H9 (cell line): ENCODE measurements around the gene TBC1D30. TPM values are rescaled to one million over a fixed set of nuclear protein-coding genes. Genes with fewer than 3 reads are reported as not detected.

ENCODE experiments used
- DNase-seq: peaks from one replicate; pipeline ENCODE4 v3.0.0-alpha.2; 2017
- H2AFZ ChIP-seq: one replicate; pipeline ENCODE4 v1.6.1; 2013; ENCODE audit warnings: mild to moderate bottlenecking, low read length, control low read depth, moderate library complexity
- H2AK5ac ChIP-seq: 2 replicates; pipeline ENCODE4 v1.6.1; 2013; ENCODE audit warnings: low read length, control low read depth, mixed read lengths; ENCODE audit not compliant: insufficient read length
- H2BK120ac ChIP-seq: one replicate; pipeline ENCODE4 v1.6.1; 2013; ENCODE audit warnings: low read depth, mild to moderate bottlenecking, low read length, control low read depth, inconsistent platforms; ENCODE audit not compliant: poor library complexity, severe bottlenecking
- H2BK12ac ChIP-seq: 2 replicates; pipeline ENCODE4 v1.6.1; 2013; ENCODE audit warnings: low read length, control low read depth, mixed read lengths, low read depth; ENCODE audit not compliant: insufficient read length
- H2BK15ac ChIP-seq: 2 replicates; pipeline ENCODE4 v1.6.1; 2013; ENCODE audit warnings: low read depth, low read length, control low read depth
- H2BK20ac ChIP-seq: one replicate; pipeline ENCODE4 v1.6.1; 2013; ENCODE audit warnings: low read depth, mild to moderate bottlenecking, low read length, control low read depth, inconsistent platforms; ENCODE audit not compliant: poor library complexity, severe bottlenecking
- H2BK5ac ChIP-seq: 2 replicates; pipeline ENCODE4 v1.6.1; 2013; ENCODE audit warnings: low read length, control low read depth, mixed read lengths; ENCODE audit not compliant: insufficient read length
- H3K14ac ChIP-seq: 2 replicates; pipeline ENCODE4 v1.6.1; 2013; ENCODE audit warnings: low read length, control low read depth; ENCODE audit not compliant: insufficient read depth
- H3K18ac ChIP-seq: 2 replicates; pipeline ENCODE4 v1.6.1; 2013; ENCODE audit warnings: low read depth, mild to moderate bottlenecking, mixed read lengths, low read length, control low read depth; ENCODE audit not compliant: insufficient read length
- H3K23ac ChIP-seq: 2 replicates; pipeline ENCODE4 v1.6.1; 2013; ENCODE audit warnings: low read length, control low read depth, mixed read lengths, low read depth; ENCODE audit not compliant: insufficient read length
- H3K23me2 ChIP-seq: 2 replicates; pipeline ENCODE4 v1.6.1; 2013; ENCODE audit warnings: low read depth, mild to moderate bottlenecking, mixed read lengths, low read length, control low read depth; ENCODE audit not compliant: insufficient read length, poor library complexity, severe bottlenecking
- H3K27ac ChIP-seq: 2 replicates; pipeline ENCODE4 v1.5.1; 2013; ENCODE audit warnings: low read length, control low read depth, mixed read lengths, low read depth; ENCODE audit not compliant: insufficient read length
- H3K27me3 ChIP-seq: 2 replicates; pipeline ENCODE4 v1.6.1; 2013; ENCODE audit warnings: low read length, control low read depth, inconsistent platforms; ENCODE audit not compliant: insufficient read depth
- H3K4ac ChIP-seq: 2 replicates; pipeline ENCODE4 v1.6.1; 2013; ENCODE audit warnings: low read depth, mild to moderate bottlenecking, control low read depth, inconsistent platforms, low read length, moderate library complexity
- H3K4me1 ChIP-seq: 2 replicates; pipeline ENCODE4 v1.6.1; 2013; ENCODE audit warnings: low read length, control low read depth, inconsistent platforms; ENCODE audit not compliant: insufficient read depth
- H3K4me2 ChIP-seq: 2 replicates; pipeline ENCODE4 v1.6.1; 2013; ENCODE audit warnings: low read length, control low read depth, mixed read lengths; ENCODE audit not compliant: insufficient read length, insufficient read depth
- H3K56ac ChIP-seq: 2 replicates; pipeline ENCODE4 v1.6.1; 2013; ENCODE audit warnings: low read depth, mild to moderate bottlenecking, mixed read lengths, low read length, control low read depth; ENCODE audit not compliant: insufficient read length
- H3K79me1 ChIP-seq: 2 replicates; pipeline ENCODE4 v1.6.1; 2013; ENCODE audit warnings: low read depth, mild to moderate bottlenecking, moderate library complexity, low read length, control low read depth, inconsistent platforms; ENCODE audit not compliant: insufficient read depth, poor library complexity, severe bottlenecking
- H3K79me2 ChIP-seq: 2 replicates; pipeline ENCODE4 v1.6.1; 2013; ENCODE audit warnings: low read length, control low read depth, inconsistent platforms; ENCODE audit not compliant: insufficient read depth
- H3K9ac ChIP-seq: 2 replicates; pipeline ENCODE4 v1.6.1; 2013; ENCODE audit warnings: low read length, control low read depth, mixed read lengths; ENCODE audit not compliant: insufficient read length; ENCODE audit errors: extremely low read depth
- H3K9me3 ChIP-seq: one replicate; pipeline ENCODE4 v1.6.1; 2013; ENCODE audit warnings: low read depth, low read length, inconsistent platforms; ENCODE audit not compliant: control insufficient read depth
- H3T11ph ChIP-seq: one replicate; pipeline ENCODE4 v1.6.1; 2013; ENCODE audit warnings: mild to moderate bottlenecking, low read length, control low read depth, inconsistent platforms
- H4K20me1 ChIP-seq: one replicate; pipeline ENCODE4 v1.6.1; 2013; ENCODE audit not compliant: control insufficient read depth, insufficient read length, insufficient read depth
- H4K5ac ChIP-seq: 2 replicates; pipeline ENCODE4 v1.6.1; 2013; ENCODE audit warnings: low read depth, mild to moderate bottlenecking, mixed read lengths, low read length, control low read depth; ENCODE audit not compliant: insufficient read length
- H4K8ac ChIP-seq: replicated peaks from 2 replicates; pipeline ENCODE4 v1.6.1; 2013; ENCODE audit warnings: low read length, control low read depth, mixed read lengths, low read depth; ENCODE audit not compliant: insufficient read length
- H4K91ac ChIP-seq: 2 replicates; pipeline ENCODE4 v1.6.1; 2013; ENCODE audit warnings: low read depth, mild to moderate bottlenecking, moderate library complexity, mixed read lengths, low read length, control low read depth; ENCODE audit not compliant: insufficient read length
- H3K27ac Mint-ChIP-seq, 3 experiments: 2 replicates in 2 of 3; 3 replicates in 1 of 3; pipeline ENCODE4 v1.8.0; 2020 to 2021; ENCODE audit warnings: mixed read lengths in 3 of 3, mild to moderate bottlenecking in 1 of 3, moderate library complexity in 1 of 3
- H3K27me3 Mint-ChIP-seq: 2 replicates; pipeline ENCODE4 v1.8.0; 2021; ENCODE audit warnings: low read depth, mild to moderate bottlenecking, moderate library complexity, mixed read lengths
- H3K36me3 Mint-ChIP-seq, 3 experiments: 2 replicates in 2 of 3; 3 replicates in 1 of 3; pipeline ENCODE4 v1.8.0; 2020 to 2021; ENCODE audit warnings: low read depth in 3 of 3, mixed read lengths in 3 of 3; ENCODE audit not compliant: insufficient read depth in 1 of 3
- H3K4me1 Mint-ChIP-seq, 2 experiments: 2 replicates each; pipeline ENCODE4 v1.8.0; 2020; ENCODE audit warnings: mixed read lengths in 2 of 2
- H3K4me3 Mint-ChIP-seq, 2 experiments: 2 replicates in 1 of 2; 3 replicates in 1 of 2; pipeline ENCODE4 v1.8.0; 2020 to 2021; ENCODE audit warnings: mild to moderate bottlenecking in 2 of 2, mixed read lengths in 2 of 2, moderate library complexity in 1 of 2
- H3K9me3 Mint-ChIP-seq, 2 experiments: 2 replicates in 1 of 2; 3 replicates in 1 of 2; pipeline ENCODE4 v1.8.0; 2020; ENCODE audit warnings: mild to moderate bottlenecking in 2 of 2, mixed read lengths in 2 of 2, moderate library complexity in 1 of 2
- WGBS: extraction: QIAGEN DNeasy Blood & Tissue Kit; methylation state at CpG from one replicate; pipeline ENCODE4 v1.1.7; 2013; ENCODE audit warnings: missing lambda C conversion rate, low lambda C conversion rate, mixed read lengths; ENCODE audit not compliant: insufficient read length; ENCODE audit errors: extremely low coverage; 5-methylcytosine and 5-hydroxymethylcytosine counted together
- total RNA-seq: library from RNA; stranded (reverse); gene quantifications from 2 replicates; pipeline ENCODE4 v1.2.1, GENCODE V29; 2021
- TF ChIP-seq, protein P1 (sequence below): fragments of 200-600 bp; sonication (generic); conservative IDR thresholded peaks from 3 replicates; pipeline ENCODE4 v1.8.0; 2021; ENCODE audit warnings: antibody characterized with exemption, mild to moderate bottlenecking

The TBC1D30 gene
- total RNA-seq, 1 experiment from 2014 or later: 1.6 TPM

DNA sequence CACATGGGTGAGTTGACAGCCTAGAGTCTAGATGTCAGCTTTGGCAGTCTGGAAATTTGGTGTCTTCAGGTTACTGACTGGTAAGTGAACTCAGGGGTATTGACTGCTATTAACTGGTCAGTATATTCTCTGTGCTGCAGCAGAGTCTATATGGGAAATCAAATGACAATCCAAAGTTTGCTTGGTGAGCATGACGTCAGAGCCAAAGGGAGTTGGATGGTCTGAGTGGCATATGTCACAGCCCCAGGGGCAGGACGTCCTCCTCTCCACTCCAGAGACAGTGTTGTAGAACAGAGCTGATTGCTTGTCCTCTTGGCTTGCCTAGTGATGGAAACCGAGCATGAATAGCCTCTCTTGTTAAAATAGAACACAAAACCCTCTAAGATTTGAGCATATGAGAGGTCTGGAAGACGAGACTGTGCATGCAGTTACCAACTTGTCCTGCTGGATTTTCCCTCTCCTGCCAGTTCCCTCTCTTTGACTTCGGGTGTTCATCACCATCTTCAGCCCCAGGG, 3.3 kb upstream of the TBC1D30 start:
- no peak for DNase-seq
- H3K9me3 ChIP-seq: no peaks in the 10 kb centered on the region
- H3K79me1 ChIP-seq: no peaks in the 10 kb centered on the region
- Mint-ChIP-seq H3K27me3 (peaks cover 55% of the 10 kb centered on the region), H3K36me3 (peaks cover 3 to 4% (median 3%) of the 10 kb centered on the region in 3 experiments), H3K4me3 (no peak overlapping the region), H3K9me3 (peaks cover 8% of the 10 kb centered on the region in 2 experiments; a peak in 4 of 5 replicates), H3K4me1 (peaks cover 11 to 20% of the 10 kb centered on the region in 2 experiments), H3K27ac (no peak overlapping the region)
- no peak overlapping the region for H2AK5ac ChIP-seq
- H3K27ac ChIP-seq: no peak overlapping the region
- H3K4ac ChIP-seq: no peak overlapping the region
- no peak overlapping the region for H4K5ac ChIP-seq
- H3K9ac ChIP-seq: no peak overlapping the region
- no peak overlapping the region for H2BK20ac ChIP-seq
- H2BK5ac ChIP-seq: no peak overlapping the region
- peaks cover 20% of the 10 kb centered on the region; the same call in 1 of the 2 replicates for H3K27me3 ChIP-seq
- H3K23me2 ChIP-seq: peaks cover 14% of the 10 kb centered on the region
- WGBS: no CpG with 5 or more reads among the region's 5 CpGs
- TF ChIP-seq, protein P1, sequence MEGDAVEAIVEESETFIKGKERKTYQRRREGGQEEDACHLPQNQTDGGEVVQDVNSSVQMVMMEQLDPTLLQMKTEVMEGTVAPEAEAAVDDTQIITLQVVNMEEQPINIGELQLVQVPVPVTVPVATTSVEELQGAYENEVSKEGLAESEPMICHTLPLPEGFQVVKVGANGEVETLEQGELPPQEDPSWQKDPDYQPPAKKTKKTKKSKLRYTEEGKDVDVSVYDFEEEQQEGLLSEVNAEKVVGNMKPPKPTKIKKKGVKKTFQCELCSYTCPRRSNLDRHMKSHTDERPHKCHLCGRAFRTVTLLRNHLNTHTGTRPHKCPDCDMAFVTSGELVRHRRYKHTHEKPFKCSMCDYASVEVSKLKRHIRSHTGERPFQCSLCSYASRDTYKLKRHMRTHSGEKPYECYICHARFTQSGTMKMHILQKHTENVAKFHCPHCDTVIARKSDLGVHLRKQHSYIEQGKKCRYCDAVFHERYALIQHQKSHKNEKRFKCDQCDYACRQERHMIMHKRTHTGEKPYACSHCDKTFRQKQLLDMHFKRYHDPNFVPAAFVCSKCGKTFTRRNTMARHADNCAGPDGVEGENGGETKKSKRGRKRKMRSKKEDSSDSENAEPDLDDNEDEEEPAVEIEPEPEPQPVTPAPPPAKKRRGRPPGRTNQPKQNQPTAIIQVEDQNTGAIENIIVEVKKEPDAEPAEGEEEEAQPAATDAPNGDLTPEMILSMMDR: no peak
- no peak overlapping the region for H3K4me2 ChIP-seq
- H2BK15ac ChIP-seq: no peak overlapping the region
- H3K79me2 ChIP-seq: no peaks in the 10 kb centered on the region
- no peak overlapping the region for H3K18ac ChIP-seq
- H3K56ac ChIP-seq: no peak overlapping the region
- H3K4me1 ChIP-seq: no peaks in the 10 kb centered on the region; the same call in 1 of the 2 replicates
- H4K8ac ChIP-seq: no peak overlapping the region
- no peak overlapping the region for H3T11ph ChIP-seq
- no peak overlapping the region for H2BK12ac ChIP-seq
- H2BK120ac ChIP-seq: no peak overlapping the region
- H3K23ac ChIP-seq: no peak overlapping the region
- no peak overlapping the region for H3K14ac ChIP-seq
- no peak overlapping the region for H2AFZ ChIP-seq
- no peak overlapping the region for H4K91ac ChIP-seq
- no peaks in the 10 kb centered on the region for H4K20me1 ChIP-seq
